ENCODE data around the gene PATJ.

Gene PATJ

DNA sequence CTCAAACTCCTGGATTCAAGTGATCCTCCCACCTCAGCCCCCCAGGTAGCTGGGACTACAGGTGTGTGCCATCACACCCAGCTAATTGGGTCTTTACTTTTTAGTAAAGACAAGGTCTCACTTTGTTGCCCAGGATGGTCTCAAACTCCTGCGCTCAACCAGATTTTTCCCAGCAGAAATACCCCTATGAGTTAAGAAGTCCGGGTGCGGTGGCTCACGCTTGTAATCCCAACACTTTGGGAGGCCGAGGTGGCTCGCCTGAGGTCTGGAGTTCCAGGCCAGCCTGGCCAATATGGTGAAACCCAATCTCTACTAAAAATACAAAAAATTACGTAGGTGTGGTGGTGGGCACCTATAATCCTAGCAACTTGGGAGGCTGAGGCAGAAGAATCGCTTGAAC, 445.8 kb downstream of the PATJ start:
- no peak overlapping the region for H3K4me2 ChIP-seq (ENCODE audit: low read depth, low read length, poor library complexity, severe bottlenecking)
- no peaks in the 10 kb centered on the region for H3K4me1 ChIP-seq (ENCODE audit: insufficient read depth, low read length, poor library complexity, severe bottlenecking)
- no peaks in the 10 kb centered on the region for H4K20me1 ChIP-seq (ENCODE audit: insufficient read depth, low read length, poor library complexity, severe bottlenecking)
- H3K9ac ChIP-seq (ENCODE audit: low read depth, low read length, poor library complexity, severe bottlenecking): no peak overlapping the region
- no peaks in the 10 kb centered on the region for H3K36me3 ChIP-seq (ENCODE audit: insufficient read depth, low read length)
- TF ChIP-seq EZH2phosphoT487 (IDR thresholded peaks at IDR 0.05; ENCODE audit: borderline replicate concordance): no peak
- TF ChIP-seq, protein P1, sequence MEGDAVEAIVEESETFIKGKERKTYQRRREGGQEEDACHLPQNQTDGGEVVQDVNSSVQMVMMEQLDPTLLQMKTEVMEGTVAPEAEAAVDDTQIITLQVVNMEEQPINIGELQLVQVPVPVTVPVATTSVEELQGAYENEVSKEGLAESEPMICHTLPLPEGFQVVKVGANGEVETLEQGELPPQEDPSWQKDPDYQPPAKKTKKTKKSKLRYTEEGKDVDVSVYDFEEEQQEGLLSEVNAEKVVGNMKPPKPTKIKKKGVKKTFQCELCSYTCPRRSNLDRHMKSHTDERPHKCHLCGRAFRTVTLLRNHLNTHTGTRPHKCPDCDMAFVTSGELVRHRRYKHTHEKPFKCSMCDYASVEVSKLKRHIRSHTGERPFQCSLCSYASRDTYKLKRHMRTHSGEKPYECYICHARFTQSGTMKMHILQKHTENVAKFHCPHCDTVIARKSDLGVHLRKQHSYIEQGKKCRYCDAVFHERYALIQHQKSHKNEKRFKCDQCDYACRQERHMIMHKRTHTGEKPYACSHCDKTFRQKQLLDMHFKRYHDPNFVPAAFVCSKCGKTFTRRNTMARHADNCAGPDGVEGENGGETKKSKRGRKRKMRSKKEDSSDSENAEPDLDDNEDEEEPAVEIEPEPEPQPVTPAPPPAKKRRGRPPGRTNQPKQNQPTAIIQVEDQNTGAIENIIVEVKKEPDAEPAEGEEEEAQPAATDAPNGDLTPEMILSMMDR (conservative IDR thresholded peaks at IDR 0.05; ENCODE audit: low read length): no peak
- H2AFZ ChIP-seq (ENCODE audit: low read length): no peak overlapping the region
- no peaks in the 10 kb centered on the region for H3F3A ChIP-seq (ENCODE audit: low read depth)
- H3K9me3 ChIP-seq (ENCODE audit: insufficient read depth, low read depth, low read length): no peaks in the 10 kb centered on the region
- H3K79me2 ChIP-seq (ENCODE audit: insufficient read depth, low read length): no peaks in the 10 kb centered on the region
- H3K4me3 ChIP-seq (ENCODE audit: low read length, poor library complexity, severe bottlenecking): no peak overlapping the region
- H3K9me2 ChIP-seq (replicated peaks; ENCODE audit: low read depth, low read length): no peaks in the 10 kb centered on the region
- H3K27me3 ChIP-seq (ENCODE audit: insufficient read depth, low read length, poor library complexity, severe bottlenecking): no peaks in the 10 kb centered on the region

DNA sequence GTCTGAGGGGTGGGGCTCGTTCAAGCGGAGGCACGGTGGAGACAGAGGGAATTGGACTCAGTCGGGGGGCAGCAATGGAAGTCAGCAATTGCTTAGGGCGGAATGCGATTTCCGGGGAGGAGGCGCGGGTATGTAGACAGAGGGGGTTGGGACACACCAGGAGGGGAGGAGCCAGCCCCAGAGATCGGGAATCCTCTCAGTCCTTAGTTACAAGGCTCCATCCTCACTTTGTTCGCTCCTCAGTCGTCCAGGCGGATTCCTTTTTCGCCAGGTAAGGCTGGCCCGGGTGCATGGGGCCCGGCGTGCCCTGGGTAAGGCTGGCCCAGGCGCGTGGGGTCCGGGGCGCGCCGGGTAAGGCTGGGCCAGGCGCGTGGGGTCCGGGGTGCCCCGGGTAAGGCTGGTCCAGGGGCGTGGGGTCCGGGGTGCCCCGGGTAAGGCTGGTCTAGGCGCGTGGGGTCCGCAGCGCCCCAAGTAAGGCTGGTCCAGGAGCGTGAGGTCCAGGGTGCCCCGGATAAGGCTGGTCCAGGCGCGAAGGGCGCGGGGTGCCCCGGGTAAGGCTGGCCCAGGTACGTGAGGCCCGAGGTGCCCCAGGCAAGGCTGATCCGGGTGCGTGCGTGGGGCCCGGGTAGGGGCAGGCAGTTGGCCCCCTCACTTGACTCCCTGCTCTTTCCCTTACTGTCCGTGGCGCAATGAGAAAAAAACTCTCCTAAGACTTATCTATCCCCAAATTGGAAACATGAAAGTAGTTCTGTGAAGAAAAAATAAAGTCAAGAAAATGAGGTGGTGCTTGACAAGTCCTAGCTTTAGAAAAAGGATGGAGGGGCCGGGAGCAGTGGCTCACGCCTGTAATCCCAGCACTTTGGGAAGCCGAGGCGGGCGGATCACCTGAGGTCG, 452.6 kb downstream of the PATJ start, which contains the start of gene L1TD1:
Gene L1TD1, plus strand, starts transcription at position 199 of the 894 bp plus-strand sequence. CDS start 11,780 bp downstream, outside the sequence.
- no peak within 1 kb of the TSS for H3K9ac ChIP-seq (ENCODE audit: low read depth, low read length, poor library complexity, severe bottlenecking)
- no peak within 1 kb of the TSS for H3K4me2 ChIP-seq (ENCODE audit: low read depth, low read length, poor library complexity, severe bottlenecking)
- H3K9me2 ChIP-seq (replicated peaks; ENCODE audit: low read depth, low read length): no peaks in the 10 kb centered on the region
- no peak for TF ChIP-seq EZH2phosphoT487 (IDR thresholded peaks at IDR 0.05; ENCODE audit: borderline replicate concordance)
- TF ChIP-seq, protein P1 (conservative IDR thresholded peaks at IDR 0.05; ENCODE audit: low read length): no peak
- H3K36me3 ChIP-seq (ENCODE audit: insufficient read depth, low read length): no peaks in the 10 kb centered on the region
- H3F3A ChIP-seq (ENCODE audit: low read depth): no peaks in the 10 kb centered on the region
- no peak within 1 kb of the TSS for H3K4me3 ChIP-seq (ENCODE audit: low read length, poor library complexity, severe bottlenecking)
- H3K27me3 ChIP-seq (ENCODE audit: insufficient read depth, low read length, poor library complexity, severe bottlenecking): no peaks in the 10 kb centered on the region
- no peaks in the 10 kb centered on the region for H4K20me1 ChIP-seq (ENCODE audit: insufficient read depth, low read length, poor library complexity, severe bottlenecking)
- H3K9me3 ChIP-seq (ENCODE audit: insufficient read depth, low read depth, low read length): no peaks in the 10 kb centered on the region
- H3K79me2 ChIP-seq (ENCODE audit: insufficient read depth, low read length): no peaks in the 10 kb centered on the region
- H2AFZ ChIP-seq (ENCODE audit: low read length): no peak within 1 kb of the TSS
- no peaks in the 10 kb centered on the region for H3K4me1 ChIP-seq (ENCODE audit: insufficient read depth, low read length, poor library complexity, severe bottlenecking)

DNA sequence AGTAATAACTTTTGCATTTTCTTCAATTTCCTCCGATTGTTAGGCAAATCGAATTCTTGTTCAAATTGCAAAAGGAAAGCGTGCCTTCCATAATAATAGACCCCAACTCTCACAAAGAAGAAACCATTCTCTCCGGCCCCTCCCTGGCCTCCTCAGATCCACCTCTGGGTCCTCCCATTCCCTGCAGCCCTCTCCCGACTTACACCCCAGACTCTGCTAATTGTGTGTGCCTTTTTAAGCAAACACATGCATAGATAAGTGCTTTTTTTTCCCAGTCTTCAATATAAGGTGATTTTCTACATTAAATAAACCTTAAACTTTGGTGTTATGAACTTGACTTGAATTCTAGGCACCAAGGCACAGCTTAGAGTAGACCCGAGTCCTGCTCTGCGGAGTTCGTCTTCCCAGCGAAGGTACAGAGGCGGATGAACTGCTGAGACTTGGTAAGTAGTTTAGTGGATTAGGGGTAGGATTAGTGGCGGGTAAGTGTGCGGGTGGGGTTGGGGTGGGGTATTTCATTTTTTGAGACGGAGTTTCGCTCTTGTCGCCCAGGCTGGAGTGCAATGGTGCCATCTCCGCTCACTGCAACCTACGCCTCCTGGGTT, 453.9 kb downstream of the PATJ start:
- Histone ChIP-seq H3K9me2 (replicated peaks; ENCODE audit: low read depth, low read length) (no peaks in the 10 kb centered on the region), H3K9me3 (ENCODE audit: insufficient read depth, low read depth, low read length) (no peaks in the 10 kb centered on the region), H2AFZ (ENCODE audit: low read length) (no peak overlapping the region), H3K4me1 (ENCODE audit: insufficient read depth, low read length, poor library complexity, severe bottlenecking) (no peaks in the 10 kb centered on the region), H3K27me3 (ENCODE audit: insufficient read depth, low read length, poor library complexity, severe bottlenecking) (no peaks in the 10 kb centered on the region), H4K20me1 (ENCODE audit: insufficient read depth, low read length, poor library complexity, severe bottlenecking) (no peaks in the 10 kb centered on the region), H3K9ac (ENCODE audit: low read depth, low read length, poor library complexity, severe bottlenecking) (no peak overlapping the region), H3K36me3 (ENCODE audit: insufficient read depth, low read length) (no peaks in the 10 kb centered on the region), H3F3A (ENCODE audit: low read depth) (no peaks in the 10 kb centered on the region), H3K79me2 (ENCODE audit: insufficient read depth, low read length) (no peaks in the 10 kb centered on the region), H3K4me2 (ENCODE audit: low read depth, low read length, poor library complexity, severe bottlenecking) (no peak overlapping the region), H3K4me3 (ENCODE audit: low read length, poor library complexity, severe bottlenecking) (no peak overlapping the region)
- TF ChIP-seq, protein P1 (conservative IDR thresholded peaks at IDR 0.05; ENCODE audit: low read length): no peak
- no peak for TF ChIP-seq EZH2phosphoT487 (IDR thresholded peaks at IDR 0.05; ENCODE audit: borderline replicate concordance)

Measured in Loucy (cell line).